Loucy (cell line): Measurements from ENCODE around the gene CD151.

Experiments
- EZH2phosphoT487 ChIP-seq: fragments of 200-600 bp; IDR thresholded peaks from 2 replicates; pipeline ENCODE4 v1.6.1; 2018; ENCODE audit warnings: antibody characterized with exemption, mild to moderate bottlenecking, moderate library complexity, borderline replicate concordance
- TF ChIP-seq, protein P1 (sequence below): fragments of 200-600 bp; sonication (generic); conservative IDR thresholded peaks from 2 replicates; pipeline ENCODE4 v1.5.1; 2014; ENCODE audit warnings: mild to moderate bottlenecking, antibody characterized with exemption, low read length

DNA sequence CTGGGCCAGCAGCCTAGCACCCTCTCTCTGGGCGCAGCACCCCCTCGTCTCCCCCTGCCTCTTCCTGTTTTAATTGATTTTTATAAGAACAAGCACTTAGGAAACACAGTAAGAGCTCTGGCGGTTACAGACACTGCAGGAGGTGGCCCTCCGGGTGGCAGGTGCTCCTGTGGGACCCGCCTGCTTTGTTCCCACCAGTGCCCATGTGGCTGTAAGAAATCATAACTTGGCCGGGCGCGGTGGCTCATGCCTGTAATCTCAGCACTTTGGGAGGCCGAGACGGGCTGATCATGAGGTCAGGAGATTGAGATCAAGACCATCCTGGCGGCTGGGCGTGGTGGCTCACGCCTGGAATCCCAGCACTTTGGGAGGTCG is 28.3 kb downstream of the CD151 start:
- TF ChIP-seq, protein P1, sequence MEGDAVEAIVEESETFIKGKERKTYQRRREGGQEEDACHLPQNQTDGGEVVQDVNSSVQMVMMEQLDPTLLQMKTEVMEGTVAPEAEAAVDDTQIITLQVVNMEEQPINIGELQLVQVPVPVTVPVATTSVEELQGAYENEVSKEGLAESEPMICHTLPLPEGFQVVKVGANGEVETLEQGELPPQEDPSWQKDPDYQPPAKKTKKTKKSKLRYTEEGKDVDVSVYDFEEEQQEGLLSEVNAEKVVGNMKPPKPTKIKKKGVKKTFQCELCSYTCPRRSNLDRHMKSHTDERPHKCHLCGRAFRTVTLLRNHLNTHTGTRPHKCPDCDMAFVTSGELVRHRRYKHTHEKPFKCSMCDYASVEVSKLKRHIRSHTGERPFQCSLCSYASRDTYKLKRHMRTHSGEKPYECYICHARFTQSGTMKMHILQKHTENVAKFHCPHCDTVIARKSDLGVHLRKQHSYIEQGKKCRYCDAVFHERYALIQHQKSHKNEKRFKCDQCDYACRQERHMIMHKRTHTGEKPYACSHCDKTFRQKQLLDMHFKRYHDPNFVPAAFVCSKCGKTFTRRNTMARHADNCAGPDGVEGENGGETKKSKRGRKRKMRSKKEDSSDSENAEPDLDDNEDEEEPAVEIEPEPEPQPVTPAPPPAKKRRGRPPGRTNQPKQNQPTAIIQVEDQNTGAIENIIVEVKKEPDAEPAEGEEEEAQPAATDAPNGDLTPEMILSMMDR: no peak
- no peak for TF ChIP-seq EZH2phosphoT487
